Panc1 (cell line): ENCODE results near the gene NR5A2. TPM values are rescaled to one million over a fixed set of nuclear protein-coding genes. Genes with fewer than 3 reads are reported as not detected.

ENCODE experiments used
- ATAC-seq: fragments of 200-7000 bp; cut with Tn5 transposase; 2 replicates; pipeline ENCODE4 v1.9.1; 2020; ENCODE audit warnings: mild to moderate bottlenecking, moderate library complexity
- BruUV-seq: library from RNA; stranded (reverse); fragments of 400-500 nt; replicated peaks from 2 replicates; lab custom pipeline; 2021; lab: Mats Ljungman, UMichigan
- CTCF ChIA-PET: fragments of 300-600 bp; sonication (Branson Sonifier 250); formaldehyde crosslinking; loops from one replicate; lab custom pipeline; 2022; ENCODE audit warnings: antibody characterized with exemption; lab: Charles Lee
- POLR2A ChIA-PET: fragments of 300-600 bp; sonication (Branson Sonifier 250); formaldehyde crosslinking; loops from one replicate; lab custom pipeline; 2022; ENCODE audit warnings: antibody characterized with exemption; lab: Charles Lee
- DNase-seq: peaks from one replicate; pipeline ENCODE4 v3.0.0-alpha.2; 2010; ENCODE audit warnings: low read depth, low spot score
- H3K27ac ChIP-seq: 2 replicates; pipeline ENCODE4 v1.5.1; 2011; ENCODE audit warnings: mild to moderate bottlenecking, low read length, inconsistent platforms
- H3K27me3 ChIP-seq: fragments of 200-500 bp; sonication (Bioruptor generic); 2 replicates; pipeline ENCODE4 v1.6.0; 2014; ENCODE audit warnings: low read length, inconsistent platforms; ENCODE audit not compliant: control insufficient read depth, insufficient read depth
- H3K36me3 ChIP-seq: fragments of 200-500 bp; sonication (Bioruptor generic); 2 replicates; pipeline ENCODE4 v1.5.1; 2014; ENCODE audit warnings: inconsistent platforms, mild to moderate bottlenecking, low read length, moderate library complexity; ENCODE audit not compliant: control insufficient read depth, insufficient read depth
- H3K4me1 ChIP-seq: 2 replicates; pipeline ENCODE4 v1.5.1; 2011; ENCODE audit warnings: inconsistent platforms, mild to moderate bottlenecking, low read length, moderate library complexity; ENCODE audit not compliant: control insufficient read depth, insufficient read depth
- H3K4me3 ChIP-seq, 2 experiments: 2 replicates each; pipeline ENCODE4 v1.5.1; 2011 to 2012; ENCODE audit warnings: low read depth in 2 of 2, low read length in 2 of 2, mild to moderate bottlenecking in 2 of 2, inconsistent platforms in 1 of 2, moderate library complexity in 1 of 2
- H3K9me3 ChIP-seq: fragments of 200-500 bp; sonication (Bioruptor generic); 2 replicates; pipeline ENCODE4 v1.5.1; 2014; ENCODE audit warnings: low read depth, mild to moderate bottlenecking, inconsistent platforms, low read length, moderate library complexity; ENCODE audit not compliant: control insufficient read depth, insufficient read depth
- CTCF ChIP-seq: fragments of 450-650 bp; IDR thresholded peaks from 2 replicates; pipeline ENCODE4 v1.5.1; 2017; ENCODE audit warnings: mild to moderate bottlenecking
- POLR2AphosphoS5 ChIP-seq: IDR thresholded peaks from 2 replicates; pipeline ENCODE4 v1.6.1; 2012; ENCODE audit warnings: mild to moderate bottlenecking, low read depth, low read length, moderate library complexity
- REST ChIP-seq, 2 experiments: IDR thresholded peaks; 2 replicates each; pipeline ENCODE4 v1.6.1; 2011 to 2012; ENCODE audit warnings: low read depth in 2 of 2, control low read depth in 1 of 2, low read length in 1 of 2, mild to moderate bottlenecking in 1 of 2, moderate library complexity in 1 of 2; ENCODE audit not compliant: insufficient read depth in 1 of 2
- SIN3A ChIP-seq: IDR thresholded peaks from 2 replicates; pipeline ENCODE4 v1.6.1; 2012; ENCODE audit warnings: low read depth, mild to moderate bottlenecking, low read length, moderate library complexity, borderline replicate concordance; ENCODE audit not compliant: insufficient read depth
- TCF7L2 ChIP-seq: IDR thresholded peaks from 2 replicates; pipeline ENCODE4 v1.6.1; 2011; ENCODE audit warnings: mild to moderate bottlenecking, low read depth, low read length, inconsistent platforms
- in situ Hi-C: cut with HindIII; loops from 2 replicates; pipeline ENCODE4 v1.10.0; 2016; ENCODE audit warnings: low sequenced_read_pairs, low pct_unique_long_range_greater_than_20kb
- intact Hi-C: fragments of 100-400 bp; cut with micrococcal nuclease; formaldehyde crosslinking; loops from one replicate; pipeline ENCODE4 v1.10.0; 2022; ENCODE audit not compliant: unreplicated experiment
- total RNA-seq: library from RNA; stranded (reverse); gene quantifications from one replicate; pipeline ENCODE4 v1.2.1, GENCODE V29; 2021; ENCODE audit not compliant: unreplicated experiment

NR5A2 gene
- total RNA-seq, 1 experiment from 2014 or later: 4.3 TPM

DNA sequence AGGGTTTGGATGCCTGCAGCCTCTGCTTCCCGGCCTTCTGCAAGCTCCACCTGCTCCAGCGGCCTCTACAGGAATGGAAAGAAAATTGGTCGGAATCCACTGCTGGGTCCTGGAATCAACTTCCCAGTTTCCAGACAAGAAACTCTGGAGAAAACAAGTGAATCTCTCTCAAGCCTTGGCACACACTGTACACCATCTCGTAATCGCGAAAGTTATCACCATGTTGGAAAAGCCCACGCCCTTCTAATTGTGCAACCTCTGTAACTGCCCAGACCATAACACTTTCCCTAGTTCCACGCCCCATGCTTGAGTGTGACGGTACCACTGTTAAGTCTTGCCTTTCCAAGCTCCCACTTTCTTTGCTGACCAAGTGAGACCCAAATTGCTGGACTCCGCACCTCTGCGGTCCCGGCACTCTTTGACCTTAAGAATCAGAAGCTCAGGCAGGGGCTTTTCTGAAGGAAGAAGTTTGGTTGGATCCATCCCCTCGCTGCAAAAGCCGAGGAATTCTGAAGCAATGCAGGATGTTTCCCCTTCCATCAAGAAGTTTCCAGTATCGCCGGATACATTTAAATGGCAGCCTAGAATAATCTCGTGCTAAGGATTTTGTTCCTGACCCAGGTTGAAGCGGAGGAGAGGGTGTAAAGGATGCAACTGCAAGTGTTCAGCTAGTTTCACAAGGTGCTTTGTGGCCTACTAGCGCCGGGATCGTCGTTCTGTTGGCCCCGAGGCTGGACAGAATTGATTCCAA is 6.2 kb downstream of the NR5A2 start:
- Histone ChIP-seq H3K27me3 (no peaks in the 10 kb centered on the region; the same call in 1 of the 2 replicates), H3K4me1 (peaks cover 1% of the 10 kb centered on the region; the same call in 1 of the 2 replicates), H3K9me3 (no peaks in the 10 kb centered on the region), H3K36me3 (no peaks in the 10 kb centered on the region), H3K4me3 (no peak overlapping the region), H3K27ac (no peak overlapping the region)
- ChIA-PET CTCF (interaction anchor here (1.0 kb wide), 1 partner anchor 349 kb away, joined by 3 read pairs; no protein-coding TSS in a partner anchor), POLR2A (no interaction called here)
- DNase-seq: no peak
- no peak for ATAC-seq
- no TSS peak for BruUV-seq
- TF ChIP-seq POLR2AphosphoS5 (no peak), CTCF (no peak), SIN3A (no peak), TCF7L2 (no peak), REST (IDR thresholded peaks at IDR 0.05; ENCODE audit: insufficient read depth in 1 of 2, low read depth in 2 of 2, low read length in 1 of 2) (no peak)
- intact Hi-C loops: no loop called here
- in situ Hi-C loops: no loop called here

DNA sequence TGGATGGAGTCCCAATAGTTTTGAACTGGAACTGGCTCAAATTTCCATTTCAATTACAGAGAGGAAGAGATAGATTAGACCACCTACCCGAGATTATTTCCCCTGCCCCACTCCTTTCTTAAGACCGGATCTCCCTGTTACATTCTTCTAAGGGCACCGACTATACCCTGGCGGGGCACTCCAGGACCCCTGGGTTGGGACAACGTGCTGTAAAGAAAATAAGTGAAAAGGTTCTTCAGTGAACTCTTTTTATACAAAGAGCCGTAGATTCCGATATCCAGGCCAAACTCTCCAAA is 6.7 kb downstream of the NR5A2 start:
- TF ChIP-seq TCF7L2 (no peak), POLR2AphosphoS5 (no peak), REST (IDR thresholded peaks at IDR 0.05; ENCODE audit: insufficient read depth in 1 of 2, low read depth in 2 of 2, low read length in 1 of 2) (no peak), CTCF (no peak), SIN3A (no peak)
- Histone ChIP-seq H3K27me3 (no peaks in the 10 kb centered on the region; the same call in none of the 2 replicates), H3K4me3 (no peak overlapping the region), H3K4me1 (no peaks in the 10 kb centered on the region; the same call in 1 of the 2 replicates), H3K27ac (no peak overlapping the region), H3K36me3 (no peaks in the 10 kb centered on the region), H3K9me3 (no peaks in the 10 kb centered on the region)
- ChIA-PET POLR2A (no interaction called here), CTCF (no interaction called here)
- BruUV-seq: no TSS peak
- DNase-seq (no peak), ATAC-seq (no peak)
- intact Hi-C loops (no loop called here), in situ Hi-C loops (no loop called here)
